Measurements from ENCODE around the gene TRMT1.

TRMT1 gene

DNA sequence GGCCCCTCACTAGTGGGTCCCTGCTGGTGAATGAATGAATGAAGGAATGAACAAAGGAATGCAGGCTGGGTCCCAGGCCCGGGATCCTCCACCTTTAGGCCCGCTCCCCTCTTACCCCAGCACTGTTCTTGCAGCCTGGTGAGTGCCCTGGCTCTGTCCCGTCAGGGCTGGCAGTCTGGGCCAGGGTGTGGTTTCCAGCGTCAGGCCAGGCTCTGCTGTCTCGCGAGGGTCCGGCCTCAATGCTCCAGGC is 14.2 kb downstream of the TRMT1 start:
- DNase-seq (ENCODE audit: low read depth in 2 of 2) = no peak

DNA sequence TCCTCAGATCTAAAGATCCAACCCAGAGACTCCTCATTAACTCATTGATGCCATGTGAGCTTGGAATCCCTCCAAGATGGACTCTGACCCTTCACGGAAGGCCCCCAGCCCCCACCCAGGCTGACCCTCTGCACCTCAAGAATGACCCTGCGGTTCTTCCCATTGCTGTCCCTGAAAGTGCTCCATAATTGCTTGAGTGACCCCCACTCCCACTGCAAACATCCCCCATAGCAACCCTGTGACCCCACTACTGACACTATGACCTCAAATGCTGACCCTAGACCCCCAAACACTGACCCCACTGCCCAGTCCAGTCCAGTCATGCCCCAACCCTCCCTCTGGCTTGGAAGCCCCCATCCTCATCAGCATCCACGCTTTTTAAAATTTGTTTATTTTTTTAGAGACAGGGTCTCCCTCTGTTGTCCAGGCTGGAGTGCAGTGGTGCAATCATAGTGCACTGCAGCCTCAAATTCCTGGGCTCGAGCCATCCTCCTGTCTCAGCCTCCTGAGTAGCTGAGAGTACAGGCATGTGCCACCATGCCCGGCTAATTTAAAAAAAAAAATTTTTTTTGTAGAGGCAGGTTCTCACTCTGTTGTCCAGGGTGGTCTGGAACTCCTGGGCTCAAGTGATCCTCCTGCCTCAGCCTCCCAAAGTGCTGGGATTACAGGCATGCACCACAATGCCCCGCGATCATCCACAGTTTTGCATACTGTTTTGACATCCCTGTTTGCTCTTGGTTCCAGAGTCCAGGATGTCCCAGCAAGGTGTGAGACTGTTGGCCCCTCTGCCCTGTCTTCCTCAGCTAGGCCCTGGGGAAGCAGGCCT is 14.7 kb downstream of the TRMT1 start:
- no peak for DNase-seq (ENCODE audit: low read depth in 2 of 2)

DNA sequence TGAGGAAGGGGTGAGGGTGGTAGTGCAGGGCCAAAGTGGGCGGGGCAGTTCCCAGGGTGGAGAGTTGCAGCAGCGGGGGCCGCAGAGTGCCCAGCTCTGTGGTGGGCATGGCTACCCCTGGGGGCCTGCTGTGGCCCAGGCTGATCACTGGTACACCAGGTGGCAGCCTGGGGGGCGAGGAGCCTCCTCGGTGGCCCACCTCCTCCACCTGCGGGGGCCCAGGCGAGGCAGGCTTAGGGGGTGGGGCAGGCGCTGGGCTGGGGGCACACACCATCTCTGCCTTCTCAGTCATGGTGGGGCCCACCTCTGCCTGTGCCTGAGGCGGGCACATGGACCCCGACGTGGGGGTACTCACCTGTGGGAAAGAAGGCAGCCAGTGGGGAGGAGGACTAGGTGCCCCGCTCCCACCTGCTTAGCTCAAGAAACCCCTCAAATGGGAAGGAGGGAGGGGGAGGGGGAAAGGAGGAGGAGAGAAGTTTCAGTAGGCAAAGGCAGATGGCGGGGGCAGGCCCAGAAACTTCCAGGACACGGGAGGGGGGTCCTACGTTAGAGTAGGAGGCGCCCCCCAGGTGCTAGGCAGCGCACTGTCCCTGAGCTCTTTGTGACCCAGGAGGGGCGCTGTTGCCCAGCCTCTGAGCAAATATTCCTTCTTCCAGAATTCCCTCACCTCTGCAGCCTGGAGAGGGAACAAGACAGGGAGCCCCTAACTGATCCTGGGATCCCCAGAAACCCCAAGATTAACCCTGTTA is 15.5 kb downstream of the TRMT1 start:
- no peak for DNase-seq (ENCODE audit: low read depth in 2 of 2)

DNA sequence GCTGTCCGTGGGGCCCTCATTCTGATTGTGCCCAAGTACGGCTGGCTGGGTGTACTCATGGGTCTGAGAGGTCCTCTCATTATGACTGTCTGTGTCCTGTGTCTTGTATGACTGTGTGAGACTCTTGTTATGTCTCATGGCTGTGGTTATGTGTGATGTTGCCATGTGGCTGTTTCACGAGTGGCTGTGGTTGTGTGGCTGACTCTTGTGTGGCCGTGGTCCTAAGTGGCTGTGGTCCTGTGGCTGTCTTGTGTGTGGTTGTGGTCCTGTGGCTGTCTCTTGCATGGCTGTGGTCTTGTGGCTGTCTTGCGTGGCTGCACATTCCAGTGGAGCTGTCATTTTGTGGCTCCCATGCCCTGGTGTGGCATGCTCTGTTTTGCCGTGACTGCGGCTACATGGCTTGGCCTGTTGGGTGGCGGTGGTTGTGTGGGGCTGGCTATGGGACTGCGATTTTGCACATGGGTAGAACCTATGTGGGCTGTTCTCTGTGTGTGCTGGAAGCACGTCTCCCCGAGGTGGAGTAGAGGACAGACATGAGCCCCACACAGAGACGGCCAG is 16.4 kb downstream of the TRMT1 start:
- peak in 1 of 2 donors; percentile 68 for DNase-seq (ENCODE audit: low read depth in 2 of 2)

DNA sequence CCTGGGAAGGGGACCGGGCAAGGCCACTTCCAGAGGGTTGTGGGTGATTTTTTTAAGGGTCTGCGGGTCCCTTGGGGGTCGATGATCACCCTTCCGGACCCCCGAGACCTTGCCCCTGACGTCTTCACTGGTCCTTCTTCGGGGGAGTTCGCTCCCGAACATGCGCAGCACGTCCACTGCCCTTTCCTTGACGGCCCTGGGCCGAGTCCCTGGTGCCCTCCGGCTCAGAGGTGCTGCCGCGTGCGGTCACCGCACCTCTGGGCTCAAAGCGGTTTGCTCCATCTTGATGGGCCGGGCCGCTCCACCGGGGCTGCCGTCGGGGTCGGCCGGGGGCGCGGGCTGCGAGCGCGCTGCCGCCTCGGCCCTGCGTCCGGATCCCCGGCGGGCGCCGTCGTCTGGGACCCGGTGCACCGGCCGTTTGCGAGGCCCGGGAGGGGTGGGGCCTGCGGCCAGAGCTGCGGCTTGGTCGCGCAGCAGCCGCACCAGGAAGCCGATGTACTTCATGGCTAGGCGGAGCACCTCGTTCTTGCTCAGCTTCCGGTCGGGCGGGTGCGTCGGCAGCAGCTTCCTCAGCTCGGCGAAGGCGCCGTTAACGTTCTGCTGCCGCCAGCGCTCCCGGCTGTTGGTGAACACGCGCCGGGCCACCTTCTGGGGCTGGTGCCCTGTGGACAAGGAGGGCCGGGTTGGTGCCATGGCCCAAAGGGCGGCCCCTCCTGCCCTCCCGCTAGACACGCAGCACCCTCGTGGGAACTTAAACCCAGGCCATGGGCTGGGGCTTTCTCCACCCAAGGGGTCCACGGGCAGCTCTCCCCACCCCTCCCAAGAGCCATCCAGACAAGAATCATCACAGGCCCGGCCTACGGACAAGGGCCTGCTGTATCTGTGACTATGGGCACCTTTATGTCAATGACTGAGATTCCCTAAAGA is 17.2 kb downstream of the TRMT1 start:
- DNase-seq (ENCODE audit: low read depth in 2 of 2) = peak in 1 of 2 donors; percentile 62

DNA sequence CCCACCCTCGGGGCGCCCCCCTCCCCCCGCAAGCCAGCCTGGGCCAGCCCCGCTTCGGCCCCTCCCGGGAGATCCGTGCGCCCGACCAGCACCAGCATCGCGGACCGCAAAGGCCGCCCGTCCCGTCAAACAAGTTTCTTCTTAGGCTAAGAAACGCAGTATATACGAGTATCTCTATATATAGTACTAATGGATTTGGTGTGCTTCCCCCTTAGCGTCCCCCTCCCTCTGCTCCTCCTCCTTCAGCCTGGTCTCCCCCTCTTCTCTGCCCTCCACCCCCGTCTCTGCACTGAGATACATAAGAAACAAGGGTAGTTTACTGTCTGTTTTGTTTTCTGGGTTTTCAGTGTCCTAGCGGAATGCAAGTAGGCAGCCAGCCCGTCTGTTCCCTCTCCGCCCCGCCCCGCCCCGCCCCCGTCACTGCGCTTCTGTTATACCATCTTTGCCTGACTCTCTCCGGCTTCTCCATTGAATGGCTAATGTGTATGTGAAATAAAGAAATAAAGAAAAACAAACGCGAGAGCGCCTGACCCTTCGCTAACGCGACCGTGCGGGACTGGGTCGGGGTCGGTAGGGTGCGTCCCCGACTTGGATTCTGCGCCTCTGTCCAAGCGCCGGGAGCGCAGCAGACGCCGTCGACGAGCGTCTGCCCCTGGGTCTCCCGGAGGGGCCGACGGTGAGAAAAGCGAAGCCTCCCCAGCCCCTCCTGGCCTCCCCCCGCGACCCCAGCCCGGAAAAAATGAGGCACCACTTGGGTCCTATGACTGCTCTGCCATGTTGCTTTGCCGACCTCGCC is 18.1 kb downstream of the TRMT1 start:
- DNase-seq (ENCODE audit: low read depth in 2 of 2) = no peak

DNA sequence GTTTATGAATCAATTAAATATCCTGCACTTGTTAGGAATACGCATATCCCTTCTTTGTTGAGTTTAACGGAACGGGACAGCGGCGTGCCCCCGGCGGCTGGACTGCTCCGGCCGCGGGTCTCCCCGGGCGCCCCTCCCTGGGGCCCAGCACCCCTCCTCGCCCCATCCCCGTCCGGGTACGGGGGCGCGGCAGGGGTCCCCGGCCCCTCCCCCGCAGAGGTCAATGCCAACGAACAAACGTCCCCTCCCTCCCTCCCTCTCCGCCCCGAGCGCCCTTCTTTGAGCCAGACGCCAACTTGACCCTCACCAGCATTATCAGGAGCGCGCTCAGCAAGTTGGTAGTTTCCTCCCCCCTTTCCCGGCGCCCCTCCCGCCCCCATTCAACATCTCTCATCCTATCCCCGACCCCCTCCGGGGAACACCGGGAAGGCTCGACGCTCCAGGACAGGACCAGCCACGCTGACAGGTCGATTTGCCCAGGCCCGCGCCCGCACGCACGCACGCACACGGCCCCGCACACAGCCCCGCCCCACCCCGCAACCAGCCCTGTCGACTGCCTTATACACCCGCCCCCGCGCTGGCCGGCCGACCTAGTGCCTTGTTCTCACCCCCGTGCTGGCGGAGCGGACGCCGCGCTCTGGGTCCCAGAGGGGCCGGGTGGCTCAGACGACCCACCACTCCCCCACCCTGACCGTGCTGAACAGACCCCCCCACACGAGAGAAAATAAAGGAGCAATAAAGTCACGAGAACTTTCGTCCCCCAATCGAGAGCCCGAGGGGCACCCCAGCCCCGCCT is 18.9 kb downstream of the TRMT1 start:
- no peak for DNase-seq (ENCODE audit: low read depth in 2 of 2)

DNA sequence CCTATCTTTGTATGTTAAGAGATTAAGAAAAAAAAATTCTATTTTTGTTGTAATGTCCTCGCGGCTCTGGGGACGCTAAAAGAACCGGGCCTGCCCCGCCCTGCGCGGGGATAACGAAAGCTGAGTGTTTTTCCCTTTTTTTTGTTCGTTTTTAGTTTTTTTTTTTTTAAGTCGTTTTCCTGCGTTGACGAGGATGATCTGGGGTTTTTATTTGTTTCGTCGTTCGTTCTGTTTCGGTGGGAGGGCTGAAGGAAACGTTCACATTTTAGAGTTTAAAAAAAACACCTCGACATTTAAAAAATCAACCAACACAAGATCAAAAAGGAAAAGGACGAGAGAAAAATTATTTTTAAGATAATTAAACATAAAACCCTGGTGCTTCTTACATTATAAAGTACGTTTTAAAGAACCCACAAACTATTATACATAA is 19.5 kb downstream of the TRMT1 start:
- no peak for DNase-seq (ENCODE audit: low read depth in 2 of 2)

DNA sequence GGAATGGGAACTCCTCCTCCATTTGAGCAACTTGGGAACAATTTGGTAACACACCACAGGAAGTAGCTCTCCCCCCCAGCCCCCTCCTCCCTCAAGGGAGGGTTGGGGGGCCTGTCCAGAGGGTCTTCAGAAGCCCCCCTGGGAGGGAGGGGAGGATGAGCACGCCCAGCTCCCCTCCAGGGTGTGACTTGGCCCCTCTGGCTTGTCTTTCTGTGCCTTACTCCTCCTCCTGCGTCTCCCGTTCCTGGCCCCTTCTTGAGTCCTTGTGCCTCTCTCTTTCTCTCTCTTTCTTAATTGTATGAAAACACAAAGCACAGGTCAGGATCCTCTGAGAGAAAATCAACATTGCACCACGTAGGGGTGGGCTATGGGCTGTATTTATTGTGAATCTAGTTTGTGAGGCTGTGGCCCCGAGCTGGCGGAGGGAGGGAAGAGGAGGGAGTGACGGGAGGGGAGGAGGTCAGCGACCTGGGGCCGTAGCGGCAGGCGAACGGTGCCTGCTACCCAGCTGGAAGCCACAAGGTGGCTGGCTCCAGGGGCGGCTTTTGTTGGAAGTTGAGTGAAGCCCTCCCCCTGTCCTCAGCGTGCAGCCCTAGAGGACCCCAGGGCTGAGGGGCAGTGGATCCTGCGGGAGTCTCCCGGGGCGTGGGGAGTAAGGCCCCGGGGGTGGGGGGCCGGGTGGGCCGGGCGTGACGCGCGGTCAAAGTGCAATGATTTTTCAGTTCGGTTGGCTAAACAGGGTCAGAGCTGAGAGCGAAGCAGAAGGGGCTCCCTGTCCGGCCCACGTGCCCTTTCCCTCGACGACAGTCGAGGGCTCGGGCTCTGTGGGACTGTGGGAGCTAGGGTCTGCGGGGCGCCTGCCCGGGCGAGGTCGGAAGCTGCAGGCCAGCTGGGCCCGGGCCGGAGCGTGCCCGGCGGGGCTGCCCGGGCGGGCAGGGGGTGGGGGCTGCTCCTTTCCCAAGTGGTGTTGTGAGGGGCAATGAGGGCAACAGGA is 20.3 kb downstream of the TRMT1 start:
- no peak for DNase-seq (ENCODE audit: low read depth in 2 of 2)

DNA sequence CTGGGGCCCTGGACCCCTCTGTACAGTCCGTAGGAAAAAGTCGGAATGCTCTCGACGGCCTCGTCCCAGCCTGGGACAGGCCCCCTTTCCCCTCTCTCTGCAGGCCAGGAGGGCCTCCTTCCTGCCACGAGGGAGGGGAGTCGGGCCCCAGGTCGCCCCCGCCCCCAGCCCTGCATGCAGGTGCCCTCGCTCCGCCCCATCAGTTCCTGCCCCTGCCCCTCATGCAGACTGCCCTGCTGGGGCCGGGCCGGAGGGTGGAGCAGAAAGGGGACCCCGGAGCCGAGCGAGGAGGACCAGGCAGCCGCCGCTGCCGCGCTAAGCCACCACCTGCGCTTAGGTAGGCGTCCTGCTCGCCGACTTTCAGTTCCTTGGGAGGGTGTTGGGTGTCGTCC is 21.2 kb downstream of the TRMT1 start:
- DNase-seq (ENCODE audit: low read depth in 2 of 2) = no peak

DNA sequence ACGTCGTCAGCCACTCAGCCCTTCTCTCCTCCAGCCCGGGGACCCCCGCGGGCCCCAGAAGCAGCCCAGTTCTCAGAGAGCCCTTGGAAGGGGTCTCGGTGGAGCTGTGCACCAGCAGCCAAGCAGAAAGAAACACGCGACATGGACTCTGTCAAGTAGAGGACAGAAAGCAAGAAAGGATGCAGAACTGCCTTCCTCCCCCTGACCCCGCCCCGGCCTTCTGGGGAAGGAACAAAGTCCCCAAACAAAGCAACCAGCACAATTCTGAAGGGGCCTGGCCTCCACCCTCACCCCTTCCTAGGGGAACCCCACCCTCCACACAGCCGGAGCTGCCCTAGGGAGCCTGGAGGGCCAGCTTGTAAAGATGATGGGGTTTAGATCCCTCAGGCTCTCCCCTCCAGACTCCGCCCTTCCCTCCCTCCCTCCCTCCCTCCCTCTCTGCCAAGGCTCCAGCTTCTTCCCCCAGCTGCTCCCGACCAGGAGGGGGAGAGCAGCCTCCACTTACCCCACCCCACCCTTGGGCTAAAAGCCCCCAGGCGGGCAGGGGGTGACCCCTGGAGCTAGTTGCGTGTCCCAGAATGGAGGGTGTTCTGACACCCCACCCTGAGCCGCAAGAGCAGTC is 21.7 kb downstream of the TRMT1 start:
- DNase-seq (ENCODE audit: low read depth in 2 of 2) = no peak

DNA sequence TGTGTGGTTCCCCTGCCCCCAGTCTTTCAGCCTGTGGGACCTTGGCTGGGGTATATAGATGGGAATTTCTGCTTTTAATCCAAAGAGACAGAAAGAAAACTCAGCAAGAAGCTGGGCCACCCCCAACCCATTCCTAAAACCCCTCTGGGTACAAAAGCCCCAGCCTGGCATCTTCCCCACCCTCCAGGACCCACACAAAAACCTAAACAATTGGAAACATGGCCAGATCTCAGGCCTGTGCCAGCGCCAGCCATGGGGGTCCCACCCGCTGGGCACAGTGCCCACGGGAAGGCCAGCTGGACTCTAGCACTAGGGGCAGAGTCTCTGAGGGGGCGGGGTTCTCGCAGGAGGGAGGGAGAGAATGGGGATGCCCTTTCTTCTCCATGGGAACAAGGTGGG is 22.4 kb downstream of the TRMT1 start:
- no peak for DNase-seq (ENCODE audit: low read depth in 2 of 2)

DNA sequence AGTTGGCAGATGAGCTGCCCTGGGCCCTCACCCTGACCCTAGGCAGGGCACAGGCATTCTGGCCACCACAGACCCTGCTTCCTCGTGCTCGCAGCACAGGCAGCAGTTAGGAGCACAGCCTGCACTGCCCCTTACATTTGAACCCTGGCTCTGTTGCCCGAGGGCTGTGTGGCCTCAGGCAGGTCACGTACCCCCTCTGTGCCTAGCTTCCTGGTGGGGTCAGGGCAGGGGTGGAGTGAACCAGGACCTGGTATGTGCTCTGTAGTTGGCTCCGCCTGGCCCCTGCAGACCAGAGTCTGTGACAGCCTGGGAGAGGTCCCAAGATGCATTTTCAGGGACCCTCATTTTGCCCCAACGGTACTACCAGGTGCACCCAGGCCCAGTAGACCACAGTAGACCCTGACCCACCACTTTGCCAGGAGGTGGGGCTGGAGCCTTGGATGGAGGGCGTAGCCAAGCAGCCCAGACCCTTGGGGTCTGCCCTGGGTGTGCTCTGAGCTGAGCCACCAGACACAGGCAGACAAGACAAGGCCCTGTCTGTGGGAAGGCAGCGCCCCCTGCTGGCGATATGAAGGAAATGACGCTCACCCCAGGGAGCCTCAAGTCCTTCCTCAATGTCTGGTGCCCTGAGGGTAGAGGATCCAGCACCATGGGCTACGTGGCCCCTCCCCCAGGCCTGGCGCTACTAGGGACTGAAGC is 23.0 kb downstream of the TRMT1 start:
- peak; percentile 68 for DNase-seq (ENCODE audit: low read depth in 2 of 2)

DNA sequence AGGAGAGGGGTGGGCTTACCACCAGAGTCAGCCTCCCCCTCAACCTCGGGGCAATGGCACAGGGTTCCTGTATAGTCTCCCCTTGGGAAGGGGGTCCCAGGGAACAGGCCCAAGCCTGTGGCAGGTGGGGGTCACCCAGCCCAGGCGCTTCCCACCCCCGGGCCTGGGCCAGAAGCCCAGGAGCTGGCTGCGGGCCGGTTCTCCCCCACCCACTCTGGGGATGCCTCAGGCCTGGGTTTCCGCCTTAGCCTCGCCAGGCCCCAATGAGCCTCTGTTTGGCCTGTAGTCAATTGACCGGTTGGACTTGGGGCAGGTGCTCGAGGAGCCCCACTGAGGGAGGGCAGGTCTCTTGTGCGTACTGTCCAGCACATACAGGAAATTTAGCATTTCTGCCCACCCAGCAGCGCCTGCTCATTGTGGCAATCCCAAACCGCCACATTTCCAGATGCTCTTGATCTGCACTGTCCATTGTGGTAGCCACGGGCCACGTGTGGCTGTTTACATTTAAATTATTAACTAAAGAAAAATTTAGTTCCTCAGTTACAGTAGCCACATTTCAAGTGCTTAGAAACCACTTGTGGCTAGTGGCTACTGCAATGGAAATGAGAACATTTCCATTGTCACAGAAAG is 23.8 kb downstream of the TRMT1 start:
- no peak for DNase-seq (ENCODE audit: low read depth in 2 of 2)

DNA sequence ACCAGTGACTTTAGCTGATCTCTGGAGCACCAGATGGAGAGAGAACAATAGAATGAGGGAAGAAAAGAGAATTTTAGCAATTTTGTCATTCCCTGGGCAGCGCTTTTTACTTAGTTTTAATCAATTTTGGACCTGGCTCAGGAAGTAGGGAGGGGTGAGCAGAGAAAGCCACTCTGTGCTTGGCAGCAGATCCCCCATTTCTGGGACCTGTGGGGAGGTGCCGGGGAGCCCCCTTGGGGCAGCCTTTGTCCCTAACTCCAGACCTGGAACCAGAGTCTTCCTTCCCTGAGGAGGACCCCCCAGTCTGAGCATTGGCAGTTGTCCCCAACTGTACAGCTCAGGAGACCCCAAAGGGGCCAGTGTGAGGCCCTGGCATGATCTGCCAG is 24.4 kb downstream of the TRMT1 start:
- no peak for DNase-seq (ENCODE audit: low read depth in 2 of 2)

DNA sequence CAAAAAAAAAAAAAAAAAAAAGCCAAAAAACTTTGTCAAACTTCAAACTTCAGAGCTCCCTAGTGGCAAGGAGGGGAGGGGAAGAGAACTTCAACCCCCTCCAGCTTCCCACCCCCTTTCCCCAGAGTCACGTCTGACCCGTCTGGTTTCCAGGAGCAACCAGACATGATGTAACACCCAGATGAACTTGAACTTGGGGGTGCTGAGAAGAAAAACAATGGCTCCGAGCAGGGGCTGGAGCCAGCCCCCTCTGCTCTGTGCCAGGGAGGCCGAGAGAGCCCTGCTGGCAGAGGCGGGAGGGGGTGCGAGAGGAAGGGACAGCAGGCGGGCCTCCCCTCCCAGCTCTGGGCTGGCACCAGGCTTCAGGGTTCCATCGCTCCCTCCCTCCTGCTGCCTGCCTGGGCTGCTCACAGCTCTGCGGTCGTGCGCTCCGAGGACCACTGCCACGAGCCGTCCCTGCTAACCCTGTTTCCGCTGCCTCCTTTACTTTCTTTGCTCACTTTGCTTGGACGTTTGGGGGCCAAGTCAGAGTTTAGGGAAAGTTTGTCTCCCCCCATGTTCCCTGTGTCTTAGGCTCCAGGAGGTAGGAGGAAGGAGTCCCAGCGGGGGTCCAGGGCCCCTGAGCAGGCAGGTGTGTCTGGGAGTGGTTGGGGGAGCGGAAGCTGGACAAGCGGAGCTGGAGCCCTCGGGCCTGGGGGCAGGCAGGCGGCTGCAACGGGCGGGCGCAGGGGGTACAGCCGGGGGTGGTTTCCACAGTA is 25.0 kb downstream of the TRMT1 start:
- no peak for DNase-seq (ENCODE audit: low read depth in 2 of 2)

All from stimulated activated CD8-positive, alpha-beta memory T cell treated with anti-CD3 and anti-CD28 coated beads, Interleukin-2, amount 100 ng/mL, for 48 hours (primary cell).